Ascending aorta (tissue), 2 donors: ENCODE measurements around the gene RANBP3. TPM values are rescaled to one million over a fixed set of nuclear protein-coding genes. Genes with fewer than 3 reads are reported as not detected.

Experiments
- DNase-seq, 2 donors: peaks; one replicate each; pipeline ENCODE4 v3.0.0-alpha.2; 2019; ENCODE audit warnings: low spot score in 2 of 2
- H3K27ac ChIP-seq, 2 donors: fragments of 200-600 bp; sonication (generic); one replicate each; pipeline ENCODE4 v1.5.1; 2016 to 2017; ENCODE audit warnings: mild to moderate bottlenecking in 1 of 2
- H3K27me3 ChIP-seq: fragments of 200-600 bp; sonication (generic); one replicate; pipeline ENCODE4 v1.5.1; 2017
- H3K36me3 ChIP-seq, 2 donors: fragments of 200-600 bp; sonication (generic); one replicate each; pipeline ENCODE4 v1.5.1; 2016
- H3K4me1 ChIP-seq, 2 donors: fragments of 200-600 bp; sonication (generic); one replicate each; pipeline ENCODE4 v1.5.1; 2016 to 2017; ENCODE audit warnings: mild to moderate bottlenecking in 1 of 2
- H3K4me3 ChIP-seq, 2 donors: fragments of 200-600 bp; sonication (generic); one replicate each; pipeline ENCODE4 v1.5.1; 2016 to 2017; ENCODE audit warnings: mild to moderate bottlenecking in 1 of 2
- H3K9me3 ChIP-seq, 2 donors: fragments of 200-600 bp; sonication (generic); one replicate each; pipeline ENCODE4 v1.5.1; 2016
- CTCF ChIP-seq, 3 experiments: fragments of 200-600 bp in 2 of 3; fragments of 450-650 bp in 1 of 3; sonication (generic) in 2 of 3; IDR thresholded peaks; one replicate each; pipeline ENCODE4 v1.5.1; 2016 to 2019; ENCODE audit warnings: antibody characterized with exemption in 3 of 3, mild to moderate bottlenecking in 1 of 3, moderate library complexity in 1 of 3
- intact Hi-C: fragments of 100-400 bp; cut with DNase I; formaldehyde crosslinking; loops from one replicate; pipeline ENCODE4 v1.15.1; 2023
- total RNA-seq: library from RNA; depleted of rRNA; stranded (reverse); fragments of >200 nt; gene quantifications from one replicate; pipeline ENCODE4 v1.1.0, GENCODE V29; 2016

RANBP3 gene
- total RNA-seq, 1 donor from 2014 or later, result 48.0 TPM

DNA sequence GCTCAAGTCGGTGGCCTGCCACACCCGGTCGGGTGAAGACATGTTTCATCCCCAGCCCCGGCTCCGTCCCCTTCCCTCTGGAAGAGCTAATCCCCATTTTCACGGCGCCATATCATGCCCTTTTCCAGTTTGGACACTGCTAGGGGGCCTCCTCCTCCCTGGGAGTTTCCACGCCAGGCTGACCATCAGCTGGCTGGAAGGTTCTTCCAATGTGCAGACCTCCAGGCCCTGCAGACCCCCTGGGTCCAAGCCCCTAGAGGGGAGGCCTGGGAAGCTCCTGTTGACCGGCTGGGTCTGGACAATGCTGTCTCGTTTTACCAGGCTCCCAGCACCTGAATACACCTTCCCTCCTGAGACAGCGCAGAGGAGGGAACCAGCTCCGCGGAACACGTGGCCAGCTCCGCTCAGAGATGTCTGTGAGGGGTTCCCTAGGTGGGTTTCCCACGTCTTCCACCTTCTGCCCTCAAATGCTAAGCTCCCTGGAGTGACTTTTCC is 44.7 kb upstream of the RANBP3 start:
- H3K9me3 ChIP-seq, result no peaks in the 10 kb centered on the region
- H3K36me3 ChIP-seq, result peaks cover 0 to 31% of the 10 kb centered on the region in 2 donors
- H3K4me1 ChIP-seq, result peaks cover 0 to 5% of the 10 kb centered on the region in 2 donors
- no peak for TF ChIP-seq CTCF (IDR thresholded peaks at IDR 0.05)
- H3K27me3 ChIP-seq, result no peaks in the 10 kb centered on the region
- no peak for DNase-seq
- no peak overlapping the region for H3K4me3 ChIP-seq
- intact Hi-C loops, result loop anchor here (2.0 to 10.0 kb wide), 2 partner anchors 36 to 218 kb away; partner anchors contain the start of gene NRTN
- peak overlapping the region; percentile 46 to 51 for H3K27ac ChIP-seq

DNA sequence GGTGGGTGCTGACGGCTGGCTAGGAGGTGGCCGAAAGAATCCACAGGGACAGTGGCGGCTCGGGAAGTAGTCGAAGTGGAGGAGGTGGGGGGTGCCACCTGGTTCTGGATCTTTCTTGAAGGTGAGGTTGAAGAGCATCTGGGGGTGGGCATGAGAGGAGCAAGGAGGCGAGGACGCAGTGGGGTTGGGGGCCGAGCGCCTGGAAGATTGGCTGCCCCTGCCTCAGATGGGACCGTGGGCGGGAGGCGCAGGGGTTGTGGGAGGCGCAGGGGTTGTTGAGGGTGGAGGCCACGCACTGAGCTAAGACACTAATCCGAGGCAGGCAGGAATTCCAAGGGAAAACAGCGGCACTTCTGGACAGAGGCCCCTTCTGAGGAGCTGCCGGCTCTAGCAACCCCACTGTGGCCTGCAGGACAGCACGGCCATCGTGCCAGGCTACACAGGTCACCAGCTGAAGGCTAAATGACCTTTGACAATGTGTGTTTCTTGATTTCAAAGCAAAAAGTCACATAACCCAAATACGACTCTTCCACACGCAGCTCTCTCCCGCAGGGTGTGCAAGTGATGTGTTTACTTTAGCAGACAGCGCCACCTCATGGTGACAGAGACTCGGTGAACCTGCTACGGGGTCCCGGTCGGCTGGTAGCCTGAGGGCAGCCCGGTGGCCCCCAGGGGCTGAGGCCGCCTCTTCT is 44.1 kb upstream of the RANBP3 start:
- H3K27me3 ChIP-seq, result no peaks in the 10 kb centered on the region
- peak overlapping the region; percentile 46 to 51 for H3K27ac ChIP-seq
- peaks cover 0 to 27% of the 10 kb centered on the region in 2 donors for H3K36me3 ChIP-seq
- intact Hi-C loops, result loop anchor here (2.0 to 10.0 kb wide), 2 partner anchors 35 to 217 kb away; partner anchors contain the start of gene NRTN
- no peak overlapping the region for H3K4me3 ChIP-seq
- peak in 1 of 2 donors; percentile 78 for DNase-seq
- no peaks in the 10 kb centered on the region for H3K9me3 ChIP-seq
- H3K4me1 ChIP-seq, result peaks cover 0 to 5% of the 10 kb centered on the region in 2 donors
- peak; percentile 53 to 66 (median 58) for TF ChIP-seq CTCF (IDR thresholded peaks at IDR 0.05)

DNA sequence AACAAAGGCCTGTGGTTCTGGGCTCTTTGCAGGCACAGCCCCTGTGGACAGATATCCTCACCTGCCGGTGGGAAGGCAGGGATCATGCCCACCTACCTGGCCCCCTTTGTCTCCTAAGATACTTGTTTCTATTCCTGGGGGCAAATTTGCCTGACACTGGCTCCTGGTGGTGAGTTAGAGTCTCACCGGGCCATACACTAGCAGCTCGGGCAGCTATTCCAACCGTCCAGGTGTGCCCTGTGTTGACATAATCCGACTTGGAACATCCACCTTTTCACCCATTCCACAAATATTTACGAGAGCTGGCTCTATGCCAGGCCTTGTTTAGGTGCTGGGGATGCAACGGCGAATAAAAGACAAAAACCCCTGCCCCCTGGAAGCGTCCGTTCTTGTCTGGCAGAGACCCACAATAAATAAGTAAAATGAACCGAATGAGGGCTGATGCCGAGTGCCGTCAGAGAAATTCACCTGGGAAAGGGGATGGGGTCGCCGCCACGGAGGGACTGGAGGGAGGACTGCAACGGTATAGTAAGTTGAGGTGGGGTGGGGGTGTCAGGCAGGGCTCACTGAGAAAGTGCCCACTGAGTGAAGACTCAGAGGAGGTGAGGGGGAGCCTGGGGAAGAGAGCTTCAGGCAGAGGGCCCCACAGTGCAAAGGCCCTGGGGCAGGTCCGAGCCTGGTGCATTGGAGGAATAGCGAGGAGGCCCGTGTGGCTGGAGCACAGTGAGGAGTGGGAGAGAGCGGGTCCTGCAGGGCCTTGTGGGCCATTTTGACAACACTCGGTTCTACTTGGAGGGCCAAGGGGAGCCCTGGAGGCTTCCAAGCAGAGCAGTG is 43.2 kb upstream of the RANBP3 start:
- DNase-seq, result no peak
- no peak for TF ChIP-seq CTCF (IDR thresholded peaks at IDR 0.05)
- intact Hi-C loops, result loop anchor here (10.0 kb wide), 1 partner anchor 216 kb away; the partner anchor contains the start of gene NRTN
- Histone ChIP-seq H3K27ac (no peak overlapping the region), H3K27me3 (no peaks in the 10 kb centered on the region), H3K36me3 (peaks cover 0 to 19% of the 10 kb centered on the region in 2 donors), H3K4me1 (peaks cover 0 to 5% of the 10 kb centered on the region in 2 donors), H3K4me3 (no peak overlapping the region), H3K9me3 (no peaks in the 10 kb centered on the region)

DNA sequence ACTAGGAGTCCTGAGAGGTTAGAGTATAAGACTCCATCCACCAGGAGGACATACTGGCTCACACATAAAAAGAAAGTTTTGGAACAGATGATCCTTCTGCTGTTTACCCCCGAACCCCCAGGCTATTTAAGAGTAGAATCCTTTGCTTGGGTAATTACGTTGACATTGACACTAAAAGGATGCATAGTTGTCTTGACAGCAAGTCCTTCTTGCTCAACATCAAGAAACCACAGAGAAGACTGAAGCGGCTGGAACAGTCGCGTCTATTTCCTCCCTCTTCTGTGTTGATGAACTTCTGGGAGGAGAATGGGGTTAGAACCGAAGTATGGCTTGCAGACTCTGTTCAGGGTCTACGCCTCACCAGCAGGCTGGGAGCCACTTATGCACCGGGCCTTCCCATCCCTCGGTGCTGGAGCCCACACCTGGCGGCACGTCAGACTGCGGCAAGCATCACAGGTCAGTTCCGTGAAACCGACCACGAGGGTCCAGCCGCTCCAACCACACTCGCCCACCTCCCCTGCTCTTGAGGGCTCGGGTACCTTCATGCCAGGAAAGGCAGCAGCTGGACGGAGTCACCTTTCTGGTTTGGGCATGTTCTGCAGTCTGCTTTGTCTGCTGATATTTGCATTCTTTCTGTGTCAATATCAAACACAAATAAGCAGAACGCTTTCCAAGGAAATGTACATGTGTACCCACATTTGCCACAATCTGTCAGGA is 42.4 kb upstream of the RANBP3 start:
- peaks cover 0 to 5% of the 10 kb centered on the region in 2 donors for H3K4me1 ChIP-seq
- H3K9me3 ChIP-seq, result no peaks in the 10 kb centered on the region
- no peak overlapping the region for H3K27ac ChIP-seq
- intact Hi-C loops, result loop anchor here (10.0 kb wide), 1 partner anchor 216 kb away; the partner anchor contains the start of gene NRTN
- peaks cover 0 to 25% of the 10 kb centered on the region in 2 donors for H3K36me3 ChIP-seq
- no peaks in the 10 kb centered on the region for H3K27me3 ChIP-seq
- TF ChIP-seq CTCF (IDR thresholded peaks at IDR 0.05), result no peak
- H3K4me3 ChIP-seq, result no peak overlapping the region
- no peak for DNase-seq

- Histone ChIP-seq H3K36me3 (peaks cover 0 to 33% of the 10 kb centered on the region in 2 donors), H3K27ac (no peak overlapping the region), H3K9me3 (no peaks in the 10 kb centered on the region), H3K4me1 (peaks cover 0 to 5% of the 10 kb centered on the region in 2 donors), H3K27me3 (no peaks in the 10 kb centered on the region), H3K4me3 (no peak overlapping the region)
- intact Hi-C loops, result no loop called here
- no peak for TF ChIP-seq CTCF (IDR thresholded peaks at IDR 0.05)
- no peak for DNase-seq
Observed at GRCh38 chr19:6018786-6019185, 40.8 kb upstream of the RANBP3 start.
